Endothelial cell of umbilical vein (primary cell): ENCODE data around the gene EYS. TPM values are rescaled to one million over a fixed set of nuclear protein-coding genes. Genes with fewer than 3 reads are reported as not detected.

Experiments used
- BruUV-seq: library from RNA; stranded (reverse); fragments of 400-500 nt; replicated peaks from 2 replicates; lab custom pipeline; 2021; lab: Mats Ljungman, UMichigan
- CTCF ChIA-PET: fragments of 300-600, 350-600 bp; sonication (Branson Sonifier 250); formaldehyde crosslinking; loops from one replicate; lab custom pipeline; 2021; ENCODE audit warnings: antibody characterized with exemption, inconsistent platforms; lab: Charles Lee
- POLR2A ChIA-PET: fragments of 300-600, 350-600 bp; sonication (Branson Sonifier 250); formaldehyde crosslinking; loops from one replicate; lab custom pipeline; 2021; ENCODE audit warnings: antibody characterized with exemption, inconsistent platforms; lab: Charles Lee
- DNase-seq: peaks from one replicate; pipeline ENCODE4 v3.0.0-alpha.2; 2011; ENCODE audit warnings: low read depth, low spot score
- FAIRE-seq: peaks from 2 replicates; lab custom pipeline; 2011; peaks lifted over from hg19 to GRCh38; lab: Jason Lieb, UNC
- H2AFZ ChIP-seq: 2 replicates; pipeline ENCODE4 v1.6.0; 2012; ENCODE audit warnings: low read depth, low read length, control low read depth, inconsistent platforms
- H3K27ac ChIP-seq: 2 replicates; pipeline ENCODE4 v1.5.1; 2011; ENCODE audit warnings: low read depth, mild to moderate bottlenecking, control low read depth, low read length, moderate library complexity; ENCODE audit not compliant: insufficient read depth
- H3K27me3 ChIP-seq, 2 experiments: 2 replicates each; pipeline versions ENCODE4 v1.6.0 to v1.6.1; 2011; ENCODE audit warnings: low read length in 2 of 2, mixed read lengths in 1 of 2; ENCODE audit not compliant: control insufficient read depth in 2 of 2, insufficient read depth in 2 of 2
- H3K36me3 ChIP-seq, 2 experiments: 2 replicates in 1 of 2; 3 replicates in 1 of 2; pipeline ENCODE4 v1.5.1; 2011; ENCODE audit warnings: low read length in 2 of 2, mild to moderate bottlenecking in 1 of 2, moderate library complexity in 1 of 2; ENCODE audit not compliant: control insufficient read depth in 2 of 2, insufficient read depth in 2 of 2; ENCODE audit errors: extremely low read depth in 1 of 2
- H3K4me1 ChIP-seq: 3 replicates; pipeline ENCODE4 v1.5.1; 2011; ENCODE audit warnings: mild to moderate bottlenecking, low read length; ENCODE audit not compliant: control insufficient read depth, insufficient read depth; ENCODE audit errors: extremely low read depth
- H3K4me2 ChIP-seq: 2 replicates; pipeline ENCODE4 v1.6.1; 2011; ENCODE audit warnings: low read length, control low read depth, mixed read lengths; ENCODE audit not compliant: insufficient read depth
- H3K4me3 ChIP-seq, 3 experiments: fragments of 200-600 bp in 1 of 3; sonication (generic), shearing (Covaris generic) in 1 of 3; replicated peaks in 1 of 3; 2 replicates each; pipeline ENCODE4 v1.5.1; 2011 to 2016; ENCODE audit warnings: control low read depth in 3 of 3, low read length in 3 of 3, mild to moderate bottlenecking in 2 of 3, inconsistent platforms in 1 of 3, low read depth in 1 of 3, moderate library complexity in 1 of 3; ENCODE audit not compliant: insufficient read depth in 1 of 3
- H3K79me2 ChIP-seq: 2 replicates; pipeline ENCODE4 v1.6.0; 2012; ENCODE audit warnings: low read length, inconsistent platforms; ENCODE audit not compliant: control insufficient read depth, insufficient read depth
- H3K9ac ChIP-seq: replicated peaks from 2 replicates; pipeline ENCODE3; 2011; ENCODE audit warnings: low read length, control low read depth; ENCODE audit not compliant: insufficient read depth; ENCODE audit errors: extremely low read depth
- H3K9me1 ChIP-seq: replicated peaks from 3 replicates; pipeline ENCODE4 v1.6.0; 2011; ENCODE audit warnings: mild to moderate bottlenecking, low read length; ENCODE audit not compliant: control insufficient read depth, insufficient read depth; ENCODE audit errors: extremely low read depth
- H3K9me3 ChIP-seq: replicated peaks from 2 replicates; pipeline ENCODE4 v1.5.1; 2012; ENCODE audit warnings: low read length, inconsistent platforms; ENCODE audit not compliant: control insufficient read depth, insufficient read depth
- H4K20me1 ChIP-seq: replicated peaks from 2 replicates; pipeline ENCODE3; 2011; ENCODE audit warnings: mild to moderate bottlenecking, low read length; ENCODE audit not compliant: control insufficient read depth, insufficient read depth; ENCODE audit errors: extremely low read depth
- CTCF ChIP-seq, 2 donors: IDR thresholded peaks; 1 replicate in 1 of 2; 2 replicates in 1 of 2; pipeline ENCODE4 v1.5.1; 2011; ENCODE audit warnings: low read length in 2 of 2, mild to moderate bottlenecking in 2 of 2, moderate library complexity in 2 of 2, control low read depth in 1 of 2, inconsistent platforms in 1 of 2, low read depth in 1 of 2; ENCODE audit not compliant: insufficient read depth in 1 of 2; ENCODE audit errors: extremely low read depth in 1 of 2
- GATA2 ChIP-seq: IDR thresholded peaks from 2 replicates; pipeline ENCODE4 v1.7.0; 2011; ENCODE audit warnings: low read depth, mild to moderate bottlenecking, moderate library complexity, mixed read lengths, low read length; ENCODE audit not compliant: insufficient read length, insufficient read depth
- JUN ChIP-seq: IDR thresholded peaks from 2 replicates; pipeline ENCODE4 v1.6.1; 2011; ENCODE audit warnings: borderline replicate concordance, low read depth; ENCODE audit not compliant: insufficient read length, insufficient read depth
- MAX ChIP-seq: IDR thresholded peaks from 2 replicates; pipeline ENCODE4 v1.6.1; 2011; ENCODE audit not compliant: insufficient read depth, insufficient read length
- MYC ChIP-seq: IDR thresholded peaks from one replicate; pipeline ENCODE4 v1.6.1; 2011; ENCODE audit warnings: mild to moderate bottlenecking, low read depth, low read length
- POLR2AphosphoS5 ChIP-seq: IDR thresholded peaks from 2 replicates; pipeline ENCODE4 v1.6.1; 2012; ENCODE audit warnings: low read depth, mild to moderate bottlenecking, control low read depth, low read length, moderate library complexity; ENCODE audit not compliant: insufficient read depth
- dilution Hi-C: fragments of 300-500 bp; cut with MboI; formaldehyde crosslinking; loops from one replicate; pipeline ENCODE4 v1.15.0; 2019; ENCODE audit warnings: low sequenced_read_pairs; ENCODE audit not compliant: extremely low pct_ligation_motif_present
- intact Hi-C: fragments of 100-400 bp; cut with micrococcal nuclease; formaldehyde crosslinking; loops from one replicate; pipeline ENCODE4 v1.10.0; 2022
- polyA plus RNA-seq, 4 experiments: library from polyadenylated mRNA; depleted of rRNA in 3 of 4; stranded (reverse) in 3 of 4; unstranded in 1 of 4; fragments of >200 nt; gene quantifications; 2 replicates each; pipeline versions ENCODE4 v1.2.1 to v1.2.3, GENCODE V29; 2011 to 2012; ENCODE audit warnings: missing spikeins in 1 of 4
- total RNA-seq: library from RNA; stranded (reverse); gene quantifications from 2 replicates; pipeline ENCODE4 v1.2.3, GENCODE V29; 2021

The EYS gene
- total and polyA plus RNA-seq, 2 donors (not counting 3 experiments of a cell fraction or from before 2014, with no cell fraction given) = 0.01 to 0.27 TPM

GRCh38 chr6:63923139-63923739, 1783.8 kb downstream of the EYS start:
- no peaks in the 10 kb centered on the region for H4K20me1 ChIP-seq
- H3K79me2 ChIP-seq = no peaks in the 10 kb centered on the region
- BruUV-seq = no TSS peak
- H3K9ac ChIP-seq = no peak overlapping the region
- no peak overlapping the region for H3K4me2 ChIP-seq
- dilution Hi-C loops (no loop called here), intact Hi-C loops (loop anchor here (1.0 kb wide), 1 partner anchor 809 kb away; no protein-coding TSS in a partner anchor)
- FAIRE-seq = peak; percentile 44
- H3K27ac ChIP-seq = no peak overlapping the region
- no peak overlapping the region for H3K4me3 ChIP-seq
- ChIA-PET POLR2A (no interaction called here), CTCF (interaction anchor here (1.0 to 1.5 kb wide), 2 partner anchors 408 to 810 kb away, joined by 8 to 11 read pairs; no protein-coding TSS in a partner anchor)
- no peak for TF ChIP-seq MYC
- TF ChIP-seq CTCF (IDR thresholded peaks at IDR 0.05; ENCODE audit: extremely low read depth in 1 of 2, insufficient read depth in 1 of 2, low read depth in 1 of 2, low read length in 2 of 2) = peak; percentile 30 to 33
- TF ChIP-seq MAX = no peak
- TF ChIP-seq GATA2 = no peak
- no peak for TF ChIP-seq POLR2AphosphoS5
- no peak for TF ChIP-seq JUN
- no peaks in the 10 kb centered on the region for H3K4me1 ChIP-seq
- H3K9me3 ChIP-seq = no peaks in the 10 kb centered on the region
- DNase-seq = peak; percentile 17
- no peaks in the 10 kb centered on the region for H3K9me1 ChIP-seq
- H2AFZ ChIP-seq = no peak overlapping the region
- H3K27me3 ChIP-seq = peaks cover 2% of the 10 kb centered on the region in 2 experiments
- no peaks in the 10 kb centered on the region for H3K36me3 ChIP-seq
